ENCODE data around the gene IDI2.

- TF ChIP-seq CTCF (IDR thresholded peaks at IDR 0.05) = no peak
- no peak for TF ChIP-seq POLR2A (IDR thresholded peaks at IDR 0.05)
- TF ChIP-seq POLR2AphosphoS5 (IDR thresholded peaks at IDR 0.05) = no peak
Observed at GRCh38 chr10:1029838-1030237, 4.2 kb upstream of the IDI2 start.
